AG08396 (cell line): ENCODE data around the gene PGLYRP4.
"Not testable (repeated sequence)": the region's sequence is repeated elsewhere in the genome, so short reads cannot be mapped to it uniquely, and the experiment has no call there.

ENCODE experiments used
- DNase-seq: peaks from one replicate; pipeline ENCODE4 v3.0.0; 2012; ENCODE audit warnings: low spot score, mixed read lengths

Gene PGLYRP4

DNA sequence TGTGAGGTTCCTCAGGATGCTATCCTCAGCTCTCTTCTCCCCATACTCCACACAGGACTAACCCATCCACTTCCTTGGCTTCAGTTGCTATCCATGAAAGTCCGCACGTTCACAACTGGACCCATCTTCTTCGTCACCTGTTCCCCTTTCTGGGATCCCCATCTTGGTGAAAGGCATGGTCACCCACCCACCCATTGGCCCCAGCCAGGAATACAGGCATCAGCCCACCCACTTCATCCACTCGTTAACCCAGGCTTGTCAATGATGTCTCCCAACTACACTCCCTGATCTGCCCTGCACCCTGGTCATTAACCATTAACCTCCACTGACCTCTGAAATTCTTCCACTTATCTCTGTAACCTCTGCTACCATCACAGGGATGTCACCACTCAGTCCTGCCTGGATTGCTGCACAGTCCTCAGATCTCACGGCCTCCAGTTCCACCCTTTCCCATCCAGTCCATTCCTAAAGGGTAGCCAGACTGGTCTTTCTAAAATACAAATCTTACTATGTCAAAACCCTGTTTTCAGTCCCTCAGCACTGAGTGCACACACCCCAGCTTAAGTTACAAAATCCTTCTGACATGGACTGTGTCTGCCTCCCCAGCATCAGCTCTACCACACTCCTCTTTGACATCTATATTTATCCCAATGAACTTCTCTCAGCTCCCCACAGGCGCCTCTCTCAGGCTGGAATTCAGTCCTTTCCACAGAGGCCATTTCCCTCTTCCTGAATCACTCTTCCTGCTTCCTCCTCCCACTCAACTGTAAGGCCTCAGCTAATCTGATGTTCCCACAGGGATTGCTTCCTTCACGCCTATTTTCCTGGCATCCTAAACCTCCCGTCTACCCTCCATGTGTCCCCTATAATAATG, 10.4 kb downstream of the PGLYRP4 start:
- DNase-seq = no peak

GRCh38 chr1:153336650-153337049, 12.0 kb downstream of the PGLYRP4 start:
- no peak for DNase-seq

- DNase-seq = no peak
These were observed 14.7 kb downstream of the PGLYRP4 start for GRCh38 chr1:153333902-153334301.

DNA sequence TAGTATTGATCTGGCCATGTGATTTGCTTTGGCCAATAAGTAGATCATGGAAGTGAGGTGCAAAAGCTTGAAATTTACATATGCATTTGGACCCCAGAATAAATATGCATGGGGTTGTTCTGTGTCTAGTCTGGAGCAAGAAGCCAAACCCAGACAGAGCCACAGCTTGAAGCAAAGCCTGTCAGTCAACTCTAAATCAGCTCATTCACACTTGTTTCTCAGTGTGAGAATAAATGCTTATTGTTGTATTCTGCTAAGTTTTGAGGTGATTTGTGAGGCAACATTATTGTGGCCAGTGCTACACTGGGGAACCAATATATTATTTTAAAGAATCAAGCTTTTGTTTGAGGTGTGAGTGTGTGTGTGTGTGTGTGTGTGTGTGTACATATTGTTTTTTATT, 23.7 kb downstream of the PGLYRP4 start:
- no peak for DNase-seq

- no peak for DNase-seq
These were observed 26.1 kb downstream of the PGLYRP4 start for GRCh38 chr1:153322568-153322967.

DNA sequence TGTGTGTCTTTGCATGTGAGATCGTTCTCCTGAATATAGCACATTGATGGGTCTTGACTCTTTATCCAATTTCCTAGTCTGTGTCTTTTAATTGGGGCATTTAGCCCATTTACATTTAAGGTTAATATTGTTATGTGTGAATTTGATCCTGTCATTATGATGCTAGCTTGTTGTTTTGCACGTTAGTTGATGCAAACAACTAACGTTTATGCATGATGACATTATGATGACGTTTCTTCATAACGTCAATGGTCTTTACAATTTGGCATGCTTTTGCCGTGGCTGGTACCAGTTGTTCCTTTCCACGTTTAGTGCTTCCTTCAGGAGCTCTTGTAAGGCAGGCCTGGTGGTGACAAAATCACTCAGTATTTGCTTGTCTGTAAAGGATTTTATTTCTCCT, 30.5 kb downstream of the PGLYRP4 start:
- not testable (repeated sequence) for DNase-seq

GRCh38 chr1:153316013-153316412, 32.6 kb downstream of the PGLYRP4 start:
- DNase-seq = not testable (repeated sequence)

DNA sequence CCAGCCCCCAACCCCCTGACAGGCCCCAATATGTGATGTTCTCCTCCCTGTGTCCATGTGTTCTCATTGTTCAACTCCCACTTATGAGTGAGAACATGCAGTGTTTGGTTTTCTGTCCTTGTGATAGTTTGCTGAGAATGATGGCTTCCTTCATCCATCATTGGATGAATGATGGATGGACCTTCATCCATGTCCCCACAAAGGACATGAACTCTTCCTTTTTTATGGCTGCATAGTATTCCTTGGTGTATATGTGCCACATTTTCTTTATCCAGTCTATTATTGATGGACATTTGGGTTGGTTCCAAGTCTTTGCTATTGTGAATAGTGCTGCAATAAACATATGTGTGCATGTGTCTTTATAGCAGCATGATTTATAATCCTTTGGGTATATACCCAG, 34.3 kb downstream of the PGLYRP4 start:
- DNase-seq = not testable (repeated sequence)

GRCh38 chr1:153313288-153313687, 35.4 kb downstream of the PGLYRP4 start:
- no peak for DNase-seq

DNA sequence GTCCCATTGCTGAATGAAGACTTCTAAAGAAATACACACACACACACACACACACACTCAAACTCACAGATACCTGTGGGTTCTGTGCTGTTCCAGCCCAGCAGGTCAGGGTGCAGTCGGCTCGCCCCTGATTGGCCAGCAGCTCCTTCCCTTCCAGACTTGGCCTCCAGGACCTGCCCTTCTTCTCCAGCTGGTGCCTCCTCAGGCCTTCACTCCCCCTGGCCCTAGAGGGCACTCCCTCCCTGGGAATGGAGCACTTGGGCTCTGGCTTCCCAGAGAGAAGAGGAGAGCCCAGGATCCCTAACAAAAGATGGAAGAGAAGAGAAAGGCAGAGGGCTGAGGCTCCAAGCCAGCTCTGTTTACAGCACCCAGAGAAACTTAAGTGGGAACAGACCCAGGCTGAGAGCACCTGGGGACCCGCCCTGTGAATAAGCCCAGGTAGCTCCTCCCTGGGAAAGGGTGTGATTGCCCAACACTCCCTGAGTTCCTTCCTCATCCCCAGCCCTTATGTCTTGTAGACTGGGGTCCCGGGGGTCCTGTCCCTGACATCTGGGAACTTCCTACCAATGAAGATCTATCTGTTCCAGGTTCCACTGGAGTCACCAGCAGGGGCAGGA, 36.0 kb downstream of the PGLYRP4 start, which contains the start of gene PGLYRP3:
Gene PGLYRP3 (minus strand): TSS at position 383 of the 617 bp plus-strand sequence. CDS start 2,287 bp downstream, outside the sequence.
- DNase-seq = no peak

- no peak for DNase-seq
These were observed 38.1 kb downstream of the PGLYRP4 start for GRCh38 chr1:153310526-153310925.

GRCh38 chr1:153309441-153309840, 39.2 kb downstream of the PGLYRP4 start:
- DNase-seq = no peak

- no peak for DNase-seq
These were observed 40.1 kb downstream of the PGLYRP4 start for GRCh38 chr1:153308540-153308939.

DNA sequence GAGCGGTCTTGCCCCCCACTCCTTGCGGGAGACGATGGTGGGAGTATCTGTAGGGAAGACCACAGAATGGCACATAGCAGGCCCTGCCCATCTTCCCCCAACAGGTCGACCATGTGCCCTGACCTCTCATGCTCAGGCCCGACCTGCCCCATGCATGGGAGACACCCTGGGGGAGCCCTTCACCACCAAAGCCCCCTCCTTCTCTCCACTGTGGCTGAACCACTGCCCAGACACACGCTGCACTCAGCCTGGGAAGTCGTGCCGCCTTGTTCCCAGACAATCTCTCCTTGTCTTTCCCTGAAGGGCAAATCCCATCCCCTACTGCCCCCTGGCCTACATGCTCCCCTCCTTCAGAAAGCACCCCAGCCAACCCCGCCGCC, 41.4 kb downstream of the PGLYRP4 start:
- DNase-seq = no peak

DNA sequence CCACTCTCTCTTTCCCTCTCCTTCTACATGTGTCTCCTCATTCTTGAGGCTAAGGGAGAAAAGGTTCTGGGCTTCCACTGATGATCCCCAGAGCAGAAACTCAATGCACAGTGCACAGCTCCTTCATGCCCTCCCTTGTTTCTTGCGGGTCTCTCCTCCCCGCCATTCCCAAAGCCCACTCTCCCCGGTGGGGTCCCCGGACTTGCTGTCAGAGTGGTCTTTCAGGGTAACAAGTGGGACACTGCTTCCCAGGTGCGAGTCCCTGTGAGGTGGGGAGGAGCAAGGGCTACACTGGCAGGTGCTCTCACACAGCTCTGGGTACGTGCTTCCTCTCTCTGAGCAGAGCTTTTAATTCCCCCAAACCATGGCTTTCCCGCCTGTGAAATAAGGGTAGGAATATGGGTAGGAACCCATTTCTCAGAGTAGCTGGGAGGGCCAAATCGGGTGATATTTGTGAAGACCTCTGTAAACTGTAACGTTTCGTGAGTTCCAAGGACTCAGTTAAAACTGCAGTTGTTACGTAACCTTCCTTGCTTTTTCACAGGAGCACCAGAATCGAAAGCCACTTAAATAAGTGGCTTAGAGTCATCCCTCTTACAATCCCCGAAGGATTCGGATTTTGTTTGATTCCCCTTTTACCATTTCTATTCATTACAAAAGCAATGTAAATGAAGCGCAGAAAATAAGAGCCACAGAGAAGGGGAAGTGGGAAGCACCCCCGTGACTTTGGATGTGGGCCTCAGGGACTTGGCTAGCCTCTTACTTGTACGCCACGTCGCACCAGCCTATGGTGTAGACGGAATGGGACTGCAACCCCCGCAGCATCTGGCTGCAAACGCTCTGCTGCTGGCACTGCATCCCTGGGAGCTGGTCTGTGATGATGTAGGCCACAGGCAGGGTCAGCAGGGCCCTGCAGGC, 42.1 kb downstream of the PGLYRP4 start:
- DNase-seq = no peak

- no peak for DNase-seq
These were observed 43.0 kb downstream of the PGLYRP4 start for GRCh38 chr1:153305682-153306081.

GRCh38 chr1:153302308-153302707, 46.3 kb downstream of the PGLYRP4 start:
- DNase-seq = no peak

DNA sequence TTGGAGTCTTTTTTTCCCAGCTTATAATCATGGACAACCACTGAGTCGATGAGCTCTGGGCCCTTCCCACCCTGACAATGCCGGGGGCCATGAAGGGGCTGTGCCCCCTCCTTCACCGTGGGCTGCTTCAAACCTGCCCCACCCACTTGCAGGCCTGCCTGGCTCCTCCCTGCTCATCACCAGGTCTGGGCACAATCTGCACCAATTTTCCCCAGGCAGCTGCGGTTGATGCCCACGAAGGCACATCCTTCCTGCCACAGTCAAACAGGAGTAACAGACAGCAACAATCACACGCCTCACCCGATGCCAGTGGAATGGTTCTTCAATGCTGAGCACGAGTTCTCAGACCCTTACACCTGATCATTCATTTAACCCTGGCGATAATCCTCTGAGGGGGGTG, 54.8 kb downstream of the PGLYRP4 start:
- no peak for DNase-seq

DNA sequence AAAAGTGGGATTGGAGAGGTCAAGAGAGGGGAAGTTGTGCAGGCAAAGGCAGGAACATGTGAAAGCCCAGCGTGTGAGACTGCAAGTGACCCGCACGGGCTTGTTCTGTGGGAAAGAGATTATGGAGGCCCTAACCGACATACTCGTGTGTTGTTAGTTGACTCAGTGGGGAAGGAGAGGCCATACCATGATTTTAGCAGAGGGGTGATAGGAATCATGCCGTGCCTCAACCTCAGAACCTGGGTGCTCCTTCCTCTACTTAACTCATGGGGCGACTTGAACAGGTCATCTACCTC, 55.2 kb downstream of the PGLYRP4 start:
- DNase-seq = no peak

- no peak for DNase-seq
These were observed 55.7 kb downstream of the PGLYRP4 start for GRCh38 chr1:153292740-153293479.

- no peak for DNase-seq
These were observed 56.5 kb downstream of the PGLYRP4 start for GRCh38 chr1:153292185-153292584.

DNA sequence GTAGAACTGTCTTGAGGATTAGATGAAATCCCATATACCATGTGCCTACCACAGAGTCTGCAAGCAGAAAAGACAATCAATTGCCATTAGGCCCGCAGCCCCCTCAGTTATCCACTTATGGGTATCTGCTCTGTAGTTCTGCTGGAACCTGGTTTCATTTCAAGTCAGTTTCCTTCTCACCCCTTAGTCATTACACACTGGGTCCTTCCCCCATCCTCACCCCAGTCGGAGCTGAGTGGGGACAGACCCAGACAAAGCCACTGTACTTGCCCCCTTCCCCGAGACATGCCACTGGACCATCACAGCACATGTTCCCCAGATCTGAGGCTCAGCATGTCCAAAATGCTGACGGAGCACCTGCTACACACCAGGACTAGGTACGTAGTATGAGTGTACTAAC, 57.1 kb downstream of the PGLYRP4 start:
- no peak for DNase-seq
